Loucy (cell line): ENCODE data around the gene PEMT.

ENCODE experiments used
- H2AFZ ChIP-seq: fragments of 200-600 bp; sonication (generic); 2 replicates; pipeline ENCODE4 v1.6.0; 2016; ENCODE audit warnings: antibody characterized with exemption, mild to moderate bottlenecking, low read length, moderate library complexity
- H3F3A ChIP-seq: fragments of 200-600 bp; 2 replicates; pipeline ENCODE4 v1.6.0; 2016; ENCODE audit warnings: antibody characterized with exemption, low read depth, mild to moderate bottlenecking
- H3K27me3 ChIP-seq: fragments of 200-600 bp; sonication (generic); 2 replicates; pipeline ENCODE4 v1.6.1; 2014; ENCODE audit warnings: low read length, mild to moderate bottlenecking; ENCODE audit not compliant: insufficient read depth, poor library complexity, severe bottlenecking
- H3K36me3 ChIP-seq: fragments of 200-600 bp; sonication (generic); 2 replicates; pipeline ENCODE4 v1.6.1; 2016; ENCODE audit warnings: low read length; ENCODE audit not compliant: insufficient read depth
- H3K4me1 ChIP-seq: fragments of 200-600 bp; sonication (generic); 2 replicates; pipeline ENCODE4 v1.5.1; 2014; ENCODE audit warnings: low read length, mild to moderate bottlenecking; ENCODE audit not compliant: insufficient read depth, poor library complexity, severe bottlenecking
- H3K4me2 ChIP-seq: fragments of 200-600 bp; sonication (generic); 2 replicates; pipeline ENCODE4 v1.6.0; 2014; ENCODE audit warnings: antibody characterized with exemption, low read length, low read depth, mild to moderate bottlenecking; ENCODE audit not compliant: poor library complexity, severe bottlenecking
- H3K4me3 ChIP-seq: fragments of 200-600 bp; sonication (generic); 2 replicates; pipeline ENCODE4 v1.5.1; 2014; ENCODE audit warnings: low read length, mild to moderate bottlenecking, mixed read lengths; ENCODE audit not compliant: poor library complexity, severe bottlenecking
- H3K79me2 ChIP-seq: fragments of 200-600 bp; sonication (generic); 2 replicates; pipeline ENCODE4 v1.6.1; 2014; ENCODE audit warnings: low read length; ENCODE audit not compliant: insufficient read depth
- H3K9ac ChIP-seq: fragments of 200-600 bp; sonication (generic); 2 replicates; pipeline ENCODE4 v1.6.0; 2014; ENCODE audit warnings: mild to moderate bottlenecking, low read depth, low read length, moderate library complexity; ENCODE audit not compliant: poor library complexity, severe bottlenecking
- H3K9me2 ChIP-seq: fragments of 200-600 bp; sonication (generic); replicated peaks from 2 replicates; pipeline ENCODE4 v1.6.1; 2016; ENCODE audit warnings: low read depth, low read length, mixed read lengths
- H3K9me3 ChIP-seq: fragments of 200-600 bp; sonication (generic); 2 replicates; pipeline ENCODE4 v1.6.1; 2014; ENCODE audit warnings: mild to moderate bottlenecking, antibody characterized with exemption, low read length, low read depth; ENCODE audit not compliant: insufficient read depth
- H4K20me1 ChIP-seq: fragments of 200-600 bp; sonication (generic); 2 replicates; pipeline ENCODE4 v1.6.0; 2014; ENCODE audit warnings: antibody characterized with exemption, low read length, mild to moderate bottlenecking; ENCODE audit not compliant: insufficient read depth, poor library complexity, severe bottlenecking
- EZH2phosphoT487 ChIP-seq: fragments of 200-600 bp; IDR thresholded peaks from 2 replicates; pipeline ENCODE4 v1.6.1; 2018; ENCODE audit warnings: antibody characterized with exemption, mild to moderate bottlenecking, moderate library complexity, borderline replicate concordance
- TF ChIP-seq, protein P1 (sequence below): fragments of 200-600 bp; sonication (generic); conservative IDR thresholded peaks from 2 replicates; pipeline ENCODE4 v1.5.1; 2014; ENCODE audit warnings: mild to moderate bottlenecking, antibody characterized with exemption, low read length

The PEMT gene

DNA sequence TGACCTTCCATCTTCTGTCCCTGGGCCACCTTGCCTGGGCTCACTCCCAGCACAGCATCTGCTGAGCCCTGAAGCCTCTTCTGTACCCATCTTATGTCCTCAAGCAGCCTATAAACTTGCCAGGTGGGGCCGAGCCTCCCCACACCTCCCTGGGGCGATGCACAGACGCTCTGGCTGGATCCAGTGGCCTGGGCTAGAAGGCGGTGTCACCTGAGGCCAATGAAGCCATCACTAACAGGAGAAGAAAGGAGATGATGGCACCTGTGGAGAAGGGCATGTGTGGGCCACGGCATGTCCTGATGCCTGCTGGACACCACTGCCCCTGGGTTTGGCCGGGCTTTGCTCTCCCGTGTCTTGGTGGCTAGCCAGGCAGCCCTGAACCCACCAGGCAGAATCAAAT lies 45.5 kb downstream of the PEMT start:
- no peak overlapping the region for H3K4me3 ChIP-seq
- H2AFZ ChIP-seq, result no peak overlapping the region
- no peaks in the 10 kb centered on the region for H3K79me2 ChIP-seq
- H3K9me2 ChIP-seq, result no peaks in the 10 kb centered on the region
- no peaks in the 10 kb centered on the region for H3K27me3 ChIP-seq
- H3K36me3 ChIP-seq, result no peaks in the 10 kb centered on the region
- no peak overlapping the region for H3K4me2 ChIP-seq
- no peaks in the 10 kb centered on the region for H3K9me3 ChIP-seq
- H3K9ac ChIP-seq, result no peak overlapping the region
- no peaks in the 10 kb centered on the region for H3F3A ChIP-seq
- H3K4me1 ChIP-seq, result no peaks in the 10 kb centered on the region
- no peaks in the 10 kb centered on the region for H4K20me1 ChIP-seq
- TF ChIP-seq EZH2phosphoT487, result no peak
- TF ChIP-seq, protein P1, sequence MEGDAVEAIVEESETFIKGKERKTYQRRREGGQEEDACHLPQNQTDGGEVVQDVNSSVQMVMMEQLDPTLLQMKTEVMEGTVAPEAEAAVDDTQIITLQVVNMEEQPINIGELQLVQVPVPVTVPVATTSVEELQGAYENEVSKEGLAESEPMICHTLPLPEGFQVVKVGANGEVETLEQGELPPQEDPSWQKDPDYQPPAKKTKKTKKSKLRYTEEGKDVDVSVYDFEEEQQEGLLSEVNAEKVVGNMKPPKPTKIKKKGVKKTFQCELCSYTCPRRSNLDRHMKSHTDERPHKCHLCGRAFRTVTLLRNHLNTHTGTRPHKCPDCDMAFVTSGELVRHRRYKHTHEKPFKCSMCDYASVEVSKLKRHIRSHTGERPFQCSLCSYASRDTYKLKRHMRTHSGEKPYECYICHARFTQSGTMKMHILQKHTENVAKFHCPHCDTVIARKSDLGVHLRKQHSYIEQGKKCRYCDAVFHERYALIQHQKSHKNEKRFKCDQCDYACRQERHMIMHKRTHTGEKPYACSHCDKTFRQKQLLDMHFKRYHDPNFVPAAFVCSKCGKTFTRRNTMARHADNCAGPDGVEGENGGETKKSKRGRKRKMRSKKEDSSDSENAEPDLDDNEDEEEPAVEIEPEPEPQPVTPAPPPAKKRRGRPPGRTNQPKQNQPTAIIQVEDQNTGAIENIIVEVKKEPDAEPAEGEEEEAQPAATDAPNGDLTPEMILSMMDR, result no peak

DNA sequence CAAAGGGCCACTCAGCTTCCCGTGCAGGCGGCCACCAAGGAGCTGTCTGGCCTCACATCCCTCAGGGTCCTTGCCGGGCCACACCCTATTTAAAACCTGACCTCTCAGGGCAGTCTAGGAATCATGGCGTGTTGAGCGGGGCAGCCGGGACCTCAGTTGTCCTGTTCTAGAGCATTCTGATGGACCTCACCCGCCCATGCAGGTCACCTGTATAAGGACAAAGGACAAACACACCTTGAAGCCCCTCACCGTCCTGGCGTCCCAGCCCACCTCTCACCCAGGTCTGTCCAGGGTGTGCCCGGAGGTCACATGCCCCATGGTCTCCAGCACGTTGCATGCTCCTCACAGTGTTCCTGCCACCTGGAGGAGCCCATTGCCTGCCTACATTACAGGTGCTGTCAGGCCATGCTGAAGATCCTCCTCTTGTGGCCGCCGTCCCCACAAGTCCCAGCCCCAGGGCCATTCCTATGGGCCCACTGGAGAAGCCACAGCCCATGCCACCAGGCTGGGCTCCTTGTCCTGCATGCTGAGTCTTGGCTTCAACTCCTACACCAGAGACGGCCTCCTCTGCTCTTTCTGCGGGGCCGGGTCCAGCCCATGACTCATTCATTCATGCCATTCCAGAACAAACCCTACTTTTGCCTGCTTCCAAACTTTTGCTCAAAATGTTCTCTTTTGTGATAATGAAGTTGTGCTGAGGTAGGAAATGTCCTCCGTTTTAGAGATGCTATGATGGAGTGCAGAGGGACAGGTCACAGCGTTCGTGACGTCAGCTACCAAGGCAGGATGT lies 46.3 kb downstream of the PEMT start:
- Histone ChIP-seq H3K4me2 (no peak overlapping the region), H3K4me1 (no peaks in the 10 kb centered on the region), H3K4me3 (no peak overlapping the region), H3K27me3 (no peaks in the 10 kb centered on the region), H3K9me2 (no peaks in the 10 kb centered on the region), H2AFZ (no peak overlapping the region), H3K36me3 (no peaks in the 10 kb centered on the region), H3K79me2 (no peaks in the 10 kb centered on the region), H3K9ac (no peak overlapping the region), H4K20me1 (no peaks in the 10 kb centered on the region), H3F3A (no peaks in the 10 kb centered on the region), H3K9me3 (no peaks in the 10 kb centered on the region)
- TF ChIP-seq, protein P1, result no peak
- TF ChIP-seq EZH2phosphoT487, result no peak

DNA sequence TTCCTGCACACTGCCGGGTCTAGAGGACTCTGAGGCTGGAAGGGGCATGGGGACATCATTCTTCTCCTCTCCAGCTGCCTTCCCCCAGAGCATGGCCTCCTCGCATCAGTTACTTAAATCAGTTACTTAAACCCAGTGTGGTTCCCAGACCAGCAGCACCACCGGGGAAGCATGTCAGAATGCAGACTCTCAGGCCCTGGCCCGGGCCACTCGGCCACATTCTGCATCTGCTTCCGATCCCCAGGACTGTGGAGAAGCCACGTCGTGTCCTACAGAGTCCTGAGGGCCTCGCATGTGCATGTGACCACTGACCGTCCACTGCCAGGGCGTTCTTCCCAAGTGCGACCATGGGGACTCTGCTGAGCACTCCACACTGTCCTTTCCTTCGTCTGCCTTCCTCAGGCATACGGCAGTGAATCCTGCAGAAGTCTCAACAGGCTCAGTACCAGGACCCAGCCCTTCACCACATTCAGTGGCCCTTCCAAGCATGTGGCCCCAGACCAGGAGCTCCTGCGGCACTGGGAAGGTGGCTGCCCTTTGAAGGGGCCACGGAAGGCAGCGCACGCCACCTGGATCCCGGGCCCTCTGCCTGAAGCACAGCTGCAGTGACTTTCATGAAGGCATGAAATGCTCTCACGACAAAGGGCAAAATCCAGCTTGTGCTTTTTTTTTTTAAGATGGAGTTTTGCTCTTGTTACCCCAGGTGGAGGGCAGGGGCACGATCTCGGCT lies 48.4 kb downstream of the PEMT start:
- H3K4me1 ChIP-seq, result no peaks in the 10 kb centered on the region
- H3K9me2 ChIP-seq, result no peaks in the 10 kb centered on the region
- no peaks in the 10 kb centered on the region for H3K27me3 ChIP-seq
- no peaks in the 10 kb centered on the region for H4K20me1 ChIP-seq
- H3K36me3 ChIP-seq, result no peaks in the 10 kb centered on the region
- no peak overlapping the region for H3K4me2 ChIP-seq
- H3K79me2 ChIP-seq, result no peaks in the 10 kb centered on the region
- TF ChIP-seq, protein P1, result no peak
- H2AFZ ChIP-seq, result no peak overlapping the region
- no peaks in the 10 kb centered on the region for H3F3A ChIP-seq
- H3K4me3 ChIP-seq, result no peak overlapping the region
- no peaks in the 10 kb centered on the region for H3K9me3 ChIP-seq
- no peak overlapping the region for H3K9ac ChIP-seq
